Measurements from ENCODE around the gene CFAP161. TPM values are rescaled to one million over a fixed set of nuclear protein-coding genes. Genes with fewer than 3 reads are reported as not detected.

CFAP161 gene
- total and polyA plus RNA-seq, 3 donors from 2014 or later: 4.6 to 19.7 (median 8.7) TPM

GRCh38 chr15:81195339-81195864, 61.3 kb downstream of the CFAP161 start:
- Histone ChIP-seq H3K4me3 (no peak overlapping the region), H3K36me3 (ENCODE audit: low read depth, missing control alignments) (no peaks in the 10 kb centered on the region), H3K27ac (peak overlapping the region in 1 of 2 donors; percentile 28), H3K27me3 (no peaks in the 10 kb centered on the region), H3K4me1 (peaks cover 11% of the 10 kb centered on the region), H3K9me3 (no peaks in the 10 kb centered on the region)
- DNase-seq: no peak
- no peak for TF ChIP-seq POLR2A (IDR thresholded peaks at IDR 0.05)
- TF ChIP-seq, protein P1, sequence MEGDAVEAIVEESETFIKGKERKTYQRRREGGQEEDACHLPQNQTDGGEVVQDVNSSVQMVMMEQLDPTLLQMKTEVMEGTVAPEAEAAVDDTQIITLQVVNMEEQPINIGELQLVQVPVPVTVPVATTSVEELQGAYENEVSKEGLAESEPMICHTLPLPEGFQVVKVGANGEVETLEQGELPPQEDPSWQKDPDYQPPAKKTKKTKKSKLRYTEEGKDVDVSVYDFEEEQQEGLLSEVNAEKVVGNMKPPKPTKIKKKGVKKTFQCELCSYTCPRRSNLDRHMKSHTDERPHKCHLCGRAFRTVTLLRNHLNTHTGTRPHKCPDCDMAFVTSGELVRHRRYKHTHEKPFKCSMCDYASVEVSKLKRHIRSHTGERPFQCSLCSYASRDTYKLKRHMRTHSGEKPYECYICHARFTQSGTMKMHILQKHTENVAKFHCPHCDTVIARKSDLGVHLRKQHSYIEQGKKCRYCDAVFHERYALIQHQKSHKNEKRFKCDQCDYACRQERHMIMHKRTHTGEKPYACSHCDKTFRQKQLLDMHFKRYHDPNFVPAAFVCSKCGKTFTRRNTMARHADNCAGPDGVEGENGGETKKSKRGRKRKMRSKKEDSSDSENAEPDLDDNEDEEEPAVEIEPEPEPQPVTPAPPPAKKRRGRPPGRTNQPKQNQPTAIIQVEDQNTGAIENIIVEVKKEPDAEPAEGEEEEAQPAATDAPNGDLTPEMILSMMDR (IDR thresholded peaks at IDR 0.05): no peak
- intact Hi-C loops (cut with DNase I; ENCODE audit: low total_unique reads): no loop called here
- WGBS, 2 donors: 55 to 66% methylated on average over 8 of the region's 8 CpGs

- DNase-seq: no peak
- Histone ChIP-seq H3K4me3 (no peak within 1 kb of the TSS), H3K9me3 (no peaks in the 10 kb centered on the region), H3K27me3 (no peaks in the 10 kb centered on the region), H3K27ac (no peak within 1 kb of the TSS), H3K4me1 (peaks cover 8% of the 10 kb centered on the region), H3K36me3 (ENCODE audit: low read depth, missing control alignments) (no peaks in the 10 kb centered on the region)
- 82 to 91% methylated on average over 12 to 16 of the region's 16 CpGs for WGBS, 2 donors
- intact Hi-C loops (cut with DNase I; ENCODE audit: low total_unique reads): no loop called here
- TF ChIP-seq, protein P1 (IDR thresholded peaks at IDR 0.05): no peak
- no peak for TF ChIP-seq POLR2A (IDR thresholded peaks at IDR 0.05)
Observed at GRCh38 chr15:81196576-81197254, 62.6 kb downstream of the CFAP161 start, which contains the start of gene IL16. TSS of gene IL16 (plus strand) at chr15:81196879. CDS start at chr15:81225400, 28,521 bp downstream.

- intact Hi-C loops (cut with DNase I; ENCODE audit: low total_unique reads): no loop called here
- H3K27ac ChIP-seq: no peak overlapping the region
- no peaks in the 10 kb centered on the region for H3K27me3 ChIP-seq
- no peak for TF ChIP-seq POLR2A (IDR thresholded peaks at IDR 0.05)
- TF ChIP-seq, protein P1 (IDR thresholded peaks at IDR 0.05): no peak
- DNase-seq: no peak
- H3K4me1 ChIP-seq: peaks cover 8% of the 10 kb centered on the region
- H3K4me3 ChIP-seq: no peak overlapping the region
- no peaks in the 10 kb centered on the region for H3K9me3 ChIP-seq
- WGBS, 2 donors: 92% methylated on average over 7 of the region's 7 CpGs
- H3K36me3 ChIP-seq (ENCODE audit: low read depth, missing control alignments): no peaks in the 10 kb centered on the region
Observed at GRCh38 chr15:81197255-81197630, 63.2 kb downstream of the CFAP161 start.

DNA sequence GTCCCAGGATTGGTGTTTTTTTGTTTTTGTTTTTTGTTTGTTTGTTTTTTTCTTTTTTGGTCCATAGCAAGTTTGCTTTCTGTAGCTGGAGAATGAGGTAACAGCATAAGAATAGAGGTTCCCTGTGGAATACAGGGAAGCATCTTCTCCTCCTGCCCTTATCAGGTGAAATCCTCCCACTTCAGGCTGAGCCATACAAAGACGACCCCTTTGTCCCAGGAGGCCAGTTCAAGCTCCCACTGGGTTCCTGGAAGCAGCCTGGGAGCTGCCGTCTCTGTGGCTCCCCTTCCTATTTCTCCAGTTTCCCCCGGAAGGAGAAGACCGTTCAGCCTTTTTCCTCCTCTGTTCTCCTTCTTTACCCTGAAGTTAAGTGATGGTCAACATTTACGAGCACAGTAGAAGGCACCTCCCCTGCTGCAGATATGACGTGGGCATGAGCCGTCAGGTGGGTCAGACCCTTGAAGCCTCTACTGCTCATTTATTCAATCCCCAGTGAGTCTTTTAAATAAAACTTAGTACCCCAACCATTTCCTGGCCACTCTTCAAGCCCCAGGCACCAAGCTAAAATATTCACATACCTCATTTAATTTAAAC, 63.7 kb downstream of the CFAP161 start:
- no peaks in the 10 kb centered on the region for H3K36me3 ChIP-seq (ENCODE audit: low read depth, missing control alignments)
- WGBS, 2 donors: 78 to 80% methylated on average over 7 of the region's 7 CpGs
- H3K9me3 ChIP-seq: no peaks in the 10 kb centered on the region
- H3K4me3 ChIP-seq: no peak overlapping the region
- H3K27me3 ChIP-seq: no peaks in the 10 kb centered on the region
- DNase-seq: no peak
- intact Hi-C loops (cut with DNase I; ENCODE audit: low total_unique reads): no loop called here
- H3K27ac ChIP-seq: no peak overlapping the region
- TF ChIP-seq, protein P1 (IDR thresholded peaks at IDR 0.05): no peak
- no peak for TF ChIP-seq POLR2A (IDR thresholded peaks at IDR 0.05)
- peaks cover 8% of the 10 kb centered on the region for H3K4me1 ChIP-seq

Other genes starting within 250 kb of the CFAP161 start
- 10 to 100 TPM; 38.5 to 39.8 TPM for gene MESD, start 144.5 kb upstream of the CFAP161 start, total RNA-seq
- 26.0 TPM for gene MESD, start 144.5 kb upstream of the CFAP161 start, polyA plus RNA-seq (ENCODE audit: insufficient read depth, low read depth, low replicate concordance)
- gene TLNRD1, start 133.3 kb upstream of the CFAP161 start, total RNA-seq: 10 to 100 TPM; 11.5 to 14.9 TPM
- gene TLNRD1, start 133.3 kb upstream of the CFAP161 start, polyA plus RNA-seq (ENCODE audit: insufficient read depth, low read depth, low replicate concordance): 2.6 TPM
- gene IL16, start 62.6 kb downstream of the CFAP161 start, total RNA-seq: 10 to 100 TPM; 14.9 to 17.6 TPM
- gene IL16, start 62.6 kb downstream of the CFAP161 start, polyA plus RNA-seq (ENCODE audit: insufficient read depth, low read depth, low replicate concordance): 13.1 TPM
- gene STARD5, start 189.9 kb downstream of the CFAP161 start, total RNA-seq: 10 to 100 TPM; 15.7 to 16.2 TPM
- 8.7 TPM for gene STARD5, start 189.9 kb downstream of the CFAP161 start, polyA plus RNA-seq (ENCODE audit: insufficient read depth, low read depth, low replicate concordance)
- gene TMC3, start 239.9 kb downstream of the CFAP161 start, total RNA-seq: under 1 TPM; 0.16 to 0.31 TPM
- 0.26 TPM for gene TMC3, start 239.9 kb downstream of the CFAP161 start, polyA plus RNA-seq (ENCODE audit: insufficient read depth, low read depth, low replicate concordance)